ENCODE data around the gene PTPRG. TPM values are rescaled to one million over a fixed set of nuclear protein-coding genes. Genes with fewer than 3 reads are reported as not detected.

PTPRG gene
- total RNA-seq, 1 donor, result 148 TPM

DNA sequence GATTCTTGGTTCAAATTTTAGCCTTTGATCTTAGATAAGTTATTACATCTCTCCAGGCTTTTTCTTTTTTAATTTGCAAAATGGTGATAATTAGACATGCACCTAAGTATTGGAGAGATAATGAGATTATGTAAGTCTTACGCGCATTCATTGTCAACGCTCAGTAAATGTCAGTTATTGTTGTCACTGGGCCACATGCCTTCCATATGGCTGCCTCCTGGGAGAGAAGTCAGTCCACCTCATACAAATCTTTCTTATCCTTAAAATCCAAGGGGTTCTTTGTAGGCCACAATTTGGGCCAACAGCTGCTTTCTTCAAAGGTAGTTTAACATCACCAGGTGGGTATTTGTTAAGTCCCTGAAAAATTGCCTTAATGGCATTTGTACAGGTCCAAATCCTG, 25.5 kb upstream of the PTPRG start:
- H3K27me3 ChIP-seq (ENCODE audit: insufficient read depth, low read length), result no peaks in the 10 kb centered on the region
- TF ChIP-seq, protein P1, sequence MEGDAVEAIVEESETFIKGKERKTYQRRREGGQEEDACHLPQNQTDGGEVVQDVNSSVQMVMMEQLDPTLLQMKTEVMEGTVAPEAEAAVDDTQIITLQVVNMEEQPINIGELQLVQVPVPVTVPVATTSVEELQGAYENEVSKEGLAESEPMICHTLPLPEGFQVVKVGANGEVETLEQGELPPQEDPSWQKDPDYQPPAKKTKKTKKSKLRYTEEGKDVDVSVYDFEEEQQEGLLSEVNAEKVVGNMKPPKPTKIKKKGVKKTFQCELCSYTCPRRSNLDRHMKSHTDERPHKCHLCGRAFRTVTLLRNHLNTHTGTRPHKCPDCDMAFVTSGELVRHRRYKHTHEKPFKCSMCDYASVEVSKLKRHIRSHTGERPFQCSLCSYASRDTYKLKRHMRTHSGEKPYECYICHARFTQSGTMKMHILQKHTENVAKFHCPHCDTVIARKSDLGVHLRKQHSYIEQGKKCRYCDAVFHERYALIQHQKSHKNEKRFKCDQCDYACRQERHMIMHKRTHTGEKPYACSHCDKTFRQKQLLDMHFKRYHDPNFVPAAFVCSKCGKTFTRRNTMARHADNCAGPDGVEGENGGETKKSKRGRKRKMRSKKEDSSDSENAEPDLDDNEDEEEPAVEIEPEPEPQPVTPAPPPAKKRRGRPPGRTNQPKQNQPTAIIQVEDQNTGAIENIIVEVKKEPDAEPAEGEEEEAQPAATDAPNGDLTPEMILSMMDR (IDR thresholded peaks at IDR 0.05; ENCODE audit: extremely low read depth, low read depth, low read length), result no peak
- H3K9me3 ChIP-seq (ENCODE audit: low read depth, low read length), result no peaks in the 10 kb centered on the region
- DNase-seq (ENCODE audit: insufficient read length, low spot score, missing footprints), result no peak
- H3K79me2 ChIP-seq (ENCODE audit: insufficient read depth, low read length), result no peaks in the 10 kb centered on the region
- no peak overlapping the region for H3K27ac ChIP-seq (ENCODE audit: low read depth, low read length)
- H4K20me1 ChIP-seq (ENCODE audit: insufficient read depth, low read length), result no peaks in the 10 kb centered on the region
- H3K4me3 ChIP-seq (ENCODE audit: insufficient read depth, low read length), result no peak overlapping the region
- no peaks in the 10 kb centered on the region for H3K36me3 ChIP-seq (ENCODE audit: insufficient read depth, low read length)
- H3K4me2 ChIP-seq (ENCODE audit: insufficient read depth, low read length), result no peak overlapping the region
- H2AFZ ChIP-seq (ENCODE audit: low read length), result no peak overlapping the region
- H3K4me1 ChIP-seq (ENCODE audit: insufficient read depth, low read length), result no peaks in the 10 kb centered on the region

DNA sequence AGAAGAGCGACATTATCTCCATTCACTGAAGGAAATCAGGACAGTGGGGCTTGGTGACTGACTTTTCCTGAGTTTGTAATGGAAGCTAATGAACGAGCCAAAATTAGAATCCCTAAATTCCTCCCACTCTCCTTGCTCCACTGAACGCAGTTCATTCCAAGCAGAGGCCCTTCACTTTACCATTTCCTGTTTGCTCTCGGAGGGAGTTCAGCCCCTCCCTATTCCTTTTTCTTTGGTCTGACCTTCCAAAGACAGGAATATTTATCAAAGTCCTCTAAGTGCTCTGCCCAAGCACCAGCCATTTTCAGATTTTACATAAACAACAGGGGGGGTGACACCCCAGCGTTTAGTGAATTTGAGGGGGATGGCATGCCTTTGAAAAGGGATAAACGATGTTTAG, 24.0 kb upstream of the PTPRG start:
- no peak for DNase-seq (ENCODE audit: insufficient read length, low spot score, missing footprints)
- H2AFZ ChIP-seq (ENCODE audit: low read length), result peak overlapping the region; percentile 67

DNA sequence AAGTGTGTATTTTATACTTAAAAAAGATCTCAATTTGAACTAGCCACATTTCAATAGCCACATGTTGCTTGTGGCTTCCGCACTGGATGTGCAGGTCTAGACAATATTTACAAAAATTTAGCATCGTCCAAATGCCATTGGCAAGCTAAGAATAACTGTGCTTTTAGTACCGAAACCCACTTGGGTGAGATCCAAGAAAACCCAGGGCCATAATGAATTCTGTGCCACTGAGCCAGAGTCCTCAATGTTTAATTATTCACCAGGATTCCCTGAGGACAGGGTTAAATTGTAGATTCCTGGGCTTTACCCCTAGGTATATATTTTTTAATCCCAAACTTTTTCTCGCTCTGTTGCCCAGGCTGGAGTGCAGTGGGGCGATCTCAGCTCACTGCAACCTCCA, 22.9 kb upstream of the PTPRG start:
- no peak overlapping the region for H3K4me3 ChIP-seq (ENCODE audit: insufficient read depth, low read length)
- TF ChIP-seq, protein P1 (IDR thresholded peaks at IDR 0.05; ENCODE audit: extremely low read depth, low read depth, low read length), result no peak

More for the DNA sequence above, 24.0 kb upstream of the PTPRG start:
- no peak overlapping the region for H3K4me2 ChIP-seq (ENCODE audit: insufficient read depth, low read length)
- H3K27me3 ChIP-seq (ENCODE audit: insufficient read depth, low read length), result no peaks in the 10 kb centered on the region
- H3K9me3 ChIP-seq (ENCODE audit: low read depth, low read length), result no peaks in the 10 kb centered on the region
- H3K4me1 ChIP-seq (ENCODE audit: insufficient read depth, low read length), result no peaks in the 10 kb centered on the region
- no peaks in the 10 kb centered on the region for H3K36me3 ChIP-seq (ENCODE audit: insufficient read depth, low read length)
- H3K4me3 ChIP-seq (ENCODE audit: insufficient read depth, low read length), result no peak overlapping the region
- TF ChIP-seq, protein P1 (IDR thresholded peaks at IDR 0.05; ENCODE audit: extremely low read depth, low read depth, low read length), result no peak
- no peaks in the 10 kb centered on the region for H4K20me1 ChIP-seq (ENCODE audit: insufficient read depth, low read length)
- H3K79me2 ChIP-seq (ENCODE audit: insufficient read depth, low read length), result no peaks in the 10 kb centered on the region
- H3K27ac ChIP-seq (ENCODE audit: low read depth, low read length), result no peak overlapping the region

DNA sequence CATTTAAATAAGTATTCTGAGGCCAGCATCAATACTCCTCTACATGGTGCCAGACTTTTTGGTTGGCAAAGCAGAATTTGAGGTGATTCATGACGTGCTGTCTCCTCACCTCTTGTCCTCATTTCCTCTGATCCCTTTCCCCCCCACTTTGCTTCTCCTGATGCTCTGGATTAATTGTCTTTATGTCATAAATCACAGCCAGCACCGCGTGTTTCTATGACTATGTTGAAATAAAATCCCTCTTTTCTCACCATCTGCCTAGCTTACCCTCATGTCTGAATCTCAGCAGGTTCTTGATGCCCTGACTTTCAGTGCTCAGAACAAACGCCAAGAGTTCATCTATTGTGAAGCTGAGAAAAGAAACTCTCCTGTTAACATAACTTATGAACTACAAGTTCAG, 19.7 kb upstream of the PTPRG start:
- TF ChIP-seq, protein P1 (IDR thresholded peaks at IDR 0.05; ENCODE audit: extremely low read depth, low read depth, low read length), result no peak
- Histone ChIP-seq H3K9me3 (ENCODE audit: low read depth, low read length) (no peaks in the 10 kb centered on the region), H3K79me2 (ENCODE audit: insufficient read depth, low read length) (no peaks in the 10 kb centered on the region), H2AFZ (ENCODE audit: low read length) (no peak overlapping the region), H3K36me3 (ENCODE audit: insufficient read depth, low read length) (no peaks in the 10 kb centered on the region), H4K20me1 (ENCODE audit: insufficient read depth, low read length) (no peaks in the 10 kb centered on the region), H3K27ac (ENCODE audit: low read depth, low read length) (no peak overlapping the region), H3K4me3 (ENCODE audit: insufficient read depth, low read length) (no peak overlapping the region), H3K4me1 (ENCODE audit: insufficient read depth, low read length) (no peaks in the 10 kb centered on the region), H3K4me2 (ENCODE audit: insufficient read depth, low read length) (no peak overlapping the region), H3K27me3 (ENCODE audit: insufficient read depth, low read length) (no peaks in the 10 kb centered on the region)
- DNase-seq (ENCODE audit: insufficient read length, low spot score, missing footprints), result no peak

More for the DNA sequence above, 22.9 kb upstream of the PTPRG start:
- no peak overlapping the region for H2AFZ ChIP-seq (ENCODE audit: low read length)
- no peaks in the 10 kb centered on the region for H3K4me1 ChIP-seq (ENCODE audit: insufficient read depth, low read length)
- no peak for DNase-seq (ENCODE audit: insufficient read length, low spot score, missing footprints)
- no peaks in the 10 kb centered on the region for H3K9me3 ChIP-seq (ENCODE audit: low read depth, low read length)
- no peak overlapping the region for H3K4me2 ChIP-seq (ENCODE audit: insufficient read depth, low read length)
- H3K79me2 ChIP-seq (ENCODE audit: insufficient read depth, low read length), result no peaks in the 10 kb centered on the region
- H4K20me1 ChIP-seq (ENCODE audit: insufficient read depth, low read length), result no peaks in the 10 kb centered on the region
- H3K27me3 ChIP-seq (ENCODE audit: insufficient read depth, low read length), result no peaks in the 10 kb centered on the region
- H3K27ac ChIP-seq (ENCODE audit: low read depth, low read length), result no peak overlapping the region
- no peaks in the 10 kb centered on the region for H3K36me3 ChIP-seq (ENCODE audit: insufficient read depth, low read length)

All from osteoblast (primary cell).